ENCODE data around the gene BSN.

The BSN gene, protein sequence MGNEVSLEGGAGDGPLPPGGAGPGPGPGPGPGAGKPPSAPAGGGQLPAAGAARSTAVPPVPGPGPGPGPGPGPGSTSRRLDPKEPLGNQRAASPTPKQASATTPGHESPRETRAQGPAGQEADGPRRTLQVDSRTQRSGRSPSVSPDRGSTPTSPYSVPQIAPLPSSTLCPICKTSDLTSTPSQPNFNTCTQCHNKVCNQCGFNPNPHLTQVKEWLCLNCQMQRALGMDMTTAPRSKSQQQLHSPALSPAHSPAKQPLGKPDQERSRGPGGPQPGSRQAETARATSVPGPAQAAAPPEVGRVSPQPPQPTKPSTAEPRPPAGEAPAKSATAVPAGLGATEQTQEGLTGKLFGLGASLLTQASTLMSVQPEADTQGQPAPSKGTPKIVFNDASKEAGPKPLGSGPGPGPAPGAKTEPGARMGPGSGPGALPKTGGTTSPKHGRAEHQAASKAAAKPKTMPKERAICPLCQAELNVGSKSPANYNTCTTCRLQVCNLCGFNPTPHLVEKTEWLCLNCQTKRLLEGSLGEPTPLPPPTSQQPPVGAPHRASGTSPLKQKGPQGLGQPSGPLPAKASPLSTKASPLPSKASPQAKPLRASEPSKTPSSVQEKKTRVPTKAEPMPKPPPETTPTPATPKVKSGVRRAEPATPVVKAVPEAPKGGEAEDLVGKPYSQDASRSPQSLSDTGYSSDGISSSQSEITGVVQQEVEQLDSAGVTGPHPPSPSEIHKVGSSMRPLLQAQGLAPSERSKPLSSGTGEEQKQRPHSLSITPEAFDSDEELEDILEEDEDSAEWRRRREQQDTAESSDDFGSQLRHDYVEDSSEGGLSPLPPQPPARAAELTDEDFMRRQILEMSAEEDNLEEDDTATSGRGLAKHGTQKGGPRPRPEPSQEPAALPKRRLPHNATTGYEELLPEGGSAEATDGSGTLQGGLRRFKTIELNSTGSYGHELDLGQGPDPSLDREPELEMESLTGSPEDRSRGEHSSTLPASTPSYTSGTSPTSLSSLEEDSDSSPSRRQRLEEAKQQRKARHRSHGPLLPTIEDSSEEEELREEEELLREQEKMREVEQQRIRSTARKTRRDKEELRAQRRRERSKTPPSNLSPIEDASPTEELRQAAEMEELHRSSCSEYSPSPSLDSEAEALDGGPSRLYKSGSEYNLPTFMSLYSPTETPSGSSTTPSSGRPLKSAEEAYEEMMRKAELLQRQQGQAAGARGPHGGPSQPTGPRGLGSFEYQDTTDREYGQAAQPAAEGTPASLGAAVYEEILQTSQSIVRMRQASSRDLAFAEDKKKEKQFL (N-terminal part only)

DNA sequence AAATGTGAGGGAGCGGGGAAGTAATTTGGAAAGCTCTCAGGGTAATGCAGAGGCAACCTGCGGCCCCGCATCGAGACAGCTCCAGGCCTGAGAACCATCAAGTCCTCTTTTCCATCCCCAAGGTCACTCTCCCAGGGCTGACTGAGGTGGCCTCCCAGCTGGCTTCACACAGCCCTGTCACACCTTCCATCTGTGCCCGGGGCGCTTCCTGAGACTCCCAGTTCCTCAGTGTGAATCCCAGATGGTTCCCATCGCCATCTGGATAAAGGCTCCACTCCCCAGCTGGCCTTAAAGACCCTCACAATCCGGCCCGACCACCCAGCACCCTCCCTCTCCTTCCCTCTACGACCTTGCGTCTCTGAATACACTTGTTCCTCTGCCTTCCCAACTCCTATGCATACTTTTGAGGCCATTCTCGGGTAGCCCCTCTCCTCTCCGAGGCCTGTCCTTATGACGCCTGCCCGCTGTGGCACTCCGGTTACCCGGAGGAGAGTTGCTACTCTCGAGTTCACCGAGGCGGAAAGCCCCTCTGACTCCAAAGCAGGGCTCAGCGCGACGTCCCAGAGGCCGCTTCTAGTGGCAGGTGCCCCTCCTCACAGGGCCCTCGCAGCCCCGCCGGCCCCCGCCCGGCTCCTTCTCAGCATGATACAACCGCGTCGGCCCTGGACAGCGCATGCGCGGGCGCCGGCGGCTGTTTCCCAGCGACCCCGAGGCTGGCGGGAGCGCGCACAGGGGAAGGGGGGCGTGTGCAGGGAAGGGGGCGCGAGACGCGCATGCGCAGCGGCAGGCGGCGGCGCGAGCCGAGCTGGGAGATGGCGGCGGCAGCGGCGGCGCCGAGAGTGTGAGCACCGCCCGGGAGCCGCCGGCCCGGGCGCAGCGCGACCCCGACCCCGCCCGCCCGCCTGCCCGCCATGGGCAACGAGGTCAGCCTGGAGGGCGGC, at the start of gene BSN:
Gene BSN (plus strand): TSS at position 786 of the 941 bp plus-strand sequence. CDS start 126 bp downstream, at position 912.
- Histone ChIP-seq H4K20me1 (ENCODE audit: insufficient read depth) (no peaks in the 10 kb centered on the region), H2AFZ (ENCODE audit: low read depth) (peak within 1 kb of the TSS; percentile 93), H3K36me3 (ENCODE audit: insufficient read depth) (no peaks in the 10 kb centered on the region), H3K9ac (no peak within 1 kb of the TSS; the same call in 1 of the 2 replicates), H3K4me2 (peak within 1 kb of the TSS; percentile 70), H3K27ac (no peak within 1 kb of the TSS), H3K4me1 (ENCODE audit: low read depth, poor library complexity, severe bottlenecking) (no peaks in the 10 kb centered on the region), H3K79me2 (ENCODE audit: insufficient read depth, low read depth) (no peaks in the 10 kb centered on the region), H3K4me3 (IDR thresholded peaks at IDR 0.05; ENCODE audit: insufficient read depth, low read depth, low read length) (peak within 1 kb of the TSS; percentile 30), H3K27me3 (ENCODE audit: insufficient read depth, low read depth) (peaks cover 32% of the 10 kb centered on the region; the same call in 1 of the 2 replicates)
- TF ChIP-seq, protein P1, sequence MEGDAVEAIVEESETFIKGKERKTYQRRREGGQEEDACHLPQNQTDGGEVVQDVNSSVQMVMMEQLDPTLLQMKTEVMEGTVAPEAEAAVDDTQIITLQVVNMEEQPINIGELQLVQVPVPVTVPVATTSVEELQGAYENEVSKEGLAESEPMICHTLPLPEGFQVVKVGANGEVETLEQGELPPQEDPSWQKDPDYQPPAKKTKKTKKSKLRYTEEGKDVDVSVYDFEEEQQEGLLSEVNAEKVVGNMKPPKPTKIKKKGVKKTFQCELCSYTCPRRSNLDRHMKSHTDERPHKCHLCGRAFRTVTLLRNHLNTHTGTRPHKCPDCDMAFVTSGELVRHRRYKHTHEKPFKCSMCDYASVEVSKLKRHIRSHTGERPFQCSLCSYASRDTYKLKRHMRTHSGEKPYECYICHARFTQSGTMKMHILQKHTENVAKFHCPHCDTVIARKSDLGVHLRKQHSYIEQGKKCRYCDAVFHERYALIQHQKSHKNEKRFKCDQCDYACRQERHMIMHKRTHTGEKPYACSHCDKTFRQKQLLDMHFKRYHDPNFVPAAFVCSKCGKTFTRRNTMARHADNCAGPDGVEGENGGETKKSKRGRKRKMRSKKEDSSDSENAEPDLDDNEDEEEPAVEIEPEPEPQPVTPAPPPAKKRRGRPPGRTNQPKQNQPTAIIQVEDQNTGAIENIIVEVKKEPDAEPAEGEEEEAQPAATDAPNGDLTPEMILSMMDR (conservative IDR thresholded peaks at IDR 0.05; ENCODE audit: low read depth, low read length) = no peak

DNA sequence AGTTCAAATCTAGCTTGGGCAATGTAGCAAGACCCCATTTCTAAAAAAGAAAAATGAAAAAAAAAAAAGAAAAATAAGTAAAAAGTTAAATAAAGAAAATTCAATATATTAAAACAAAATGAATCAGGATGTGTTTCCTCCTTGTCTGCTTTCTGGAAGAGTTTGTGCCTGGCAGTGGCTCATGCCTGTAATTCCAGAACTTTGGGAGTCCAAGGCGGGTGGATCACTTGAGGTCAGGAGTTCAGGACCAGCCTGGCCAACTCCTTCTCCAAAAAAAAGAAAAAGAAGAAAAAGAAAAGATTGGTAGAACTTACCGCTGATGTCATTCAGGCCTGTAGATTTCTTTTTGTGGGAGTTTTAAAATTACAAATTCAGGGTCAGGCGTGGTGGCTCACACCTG, 47.4 kb upstream of the BSN start:
- no peaks in the 10 kb centered on the region for H3K79me2 ChIP-seq (ENCODE audit: insufficient read depth, low read depth)
- H3K9ac ChIP-seq = no peak overlapping the region
- no peaks in the 10 kb centered on the region for H3K27me3 ChIP-seq (ENCODE audit: insufficient read depth, low read depth)
- H3K4me1 ChIP-seq (ENCODE audit: low read depth, poor library complexity, severe bottlenecking) = peaks cover 5% of the 10 kb centered on the region
- no peak overlapping the region for H3K4me3 ChIP-seq (IDR thresholded peaks at IDR 0.05; ENCODE audit: insufficient read depth, low read depth, low read length)
- H4K20me1 ChIP-seq (ENCODE audit: insufficient read depth) = no peaks in the 10 kb centered on the region
- TF ChIP-seq, protein P1 (conservative IDR thresholded peaks at IDR 0.05; ENCODE audit: low read depth, low read length) = no peak
- H2AFZ ChIP-seq (ENCODE audit: low read depth) = no peak overlapping the region
- no peak overlapping the region for H3K27ac ChIP-seq
- no peak overlapping the region for H3K4me2 ChIP-seq
- H3K36me3 ChIP-seq (ENCODE audit: insufficient read depth) = no peaks in the 10 kb centered on the region

DNA sequence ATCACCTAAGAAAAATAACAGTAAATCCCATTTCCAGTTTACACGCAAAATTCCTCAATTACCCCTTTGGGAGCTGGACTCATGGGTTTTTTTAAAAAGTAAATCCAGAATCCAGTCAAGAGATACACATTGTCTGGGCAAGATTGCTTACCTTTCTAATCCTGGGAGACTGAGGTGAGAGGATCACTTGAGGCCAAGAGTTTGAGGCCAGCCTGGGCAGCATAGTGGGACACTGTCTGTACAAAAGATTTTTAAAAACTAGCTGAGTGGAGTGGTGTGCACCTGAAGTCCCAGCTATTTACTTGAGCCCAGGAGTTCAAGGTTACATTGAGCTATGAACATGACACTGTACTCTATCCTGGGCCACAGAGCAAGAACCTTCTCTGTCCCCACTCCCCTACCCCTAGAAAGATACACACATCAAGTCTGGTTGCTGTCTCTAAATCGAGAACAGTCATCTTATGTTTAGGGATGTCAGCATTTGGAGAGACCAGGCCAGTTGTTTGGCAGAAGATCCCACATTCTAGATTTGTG, 45.2 kb upstream of the BSN start:
- TF ChIP-seq, protein P1 (conservative IDR thresholded peaks at IDR 0.05; ENCODE audit: low read depth, low read length) = no peak
- Histone ChIP-seq H3K4me1 (ENCODE audit: low read depth, poor library complexity, severe bottlenecking) (peaks cover 5% of the 10 kb centered on the region), H3K4me3 (IDR thresholded peaks at IDR 0.05; ENCODE audit: insufficient read depth, low read depth, low read length) (no peak overlapping the region), H3K36me3 (ENCODE audit: insufficient read depth) (no peaks in the 10 kb centered on the region), H3K27ac (no peak overlapping the region), H3K27me3 (ENCODE audit: insufficient read depth, low read depth) (no peaks in the 10 kb centered on the region), H2AFZ (ENCODE audit: low read depth) (no peak overlapping the region), H3K9ac (no peak overlapping the region), H3K4me2 (no peak overlapping the region), H4K20me1 (ENCODE audit: insufficient read depth) (no peaks in the 10 kb centered on the region), H3K79me2 (ENCODE audit: insufficient read depth, low read depth) (no peaks in the 10 kb centered on the region)

Data from KMS-11 (cell line).